Measurements from ENCODE around the gene FAM114A1. TPM values are rescaled to one million over a fixed set of nuclear protein-coding genes. Genes with fewer than 3 reads are reported as not detected.

FAM114A1 gene
- total and polyA plus RNA-seq, 2 of the 8 experiments (the other 6 are each of a cell fraction or from before 2014, with no cell fraction given), result 9.5 to 12.0 TPM

DNA sequence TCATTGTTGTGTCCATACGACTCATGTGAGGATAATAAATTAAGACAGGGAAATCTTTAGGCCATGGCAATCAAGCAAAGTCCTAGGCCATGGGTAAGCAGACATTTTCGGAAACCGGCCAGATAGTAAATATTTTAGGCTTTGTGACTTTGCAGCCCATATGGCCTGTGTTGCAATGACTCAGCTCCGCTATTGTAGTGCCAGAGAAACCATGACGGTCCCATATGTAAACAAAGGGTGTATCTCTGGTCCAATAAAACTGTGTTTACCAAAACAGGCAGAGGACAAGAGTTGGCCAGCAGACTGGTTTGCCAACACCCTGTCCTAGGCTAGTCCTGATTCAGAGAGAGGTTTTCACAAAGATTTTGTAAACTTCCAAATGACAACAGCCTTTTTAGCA lies 5.0 kb downstream of the FAM114A1 start (continued):
- TF ChIP-seq, protein P1, sequence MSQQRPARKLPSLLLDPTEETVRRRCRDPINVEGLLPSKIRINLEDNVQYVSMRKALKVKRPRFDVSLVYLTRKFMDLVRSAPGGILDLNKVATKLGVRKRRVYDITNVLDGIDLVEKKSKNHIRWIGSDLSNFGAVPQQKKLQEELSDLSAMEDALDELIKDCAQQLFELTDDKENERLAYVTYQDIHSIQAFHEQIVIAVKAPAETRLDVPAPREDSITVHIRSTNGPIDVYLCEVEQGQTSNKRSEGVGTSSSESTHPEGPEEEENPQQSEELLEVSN (IDR thresholded peaks at IDR 0.05), result no peak
- TF ChIP-seq CREB1 (IDR thresholded peaks at IDR 0.05), result no peak
- no peak for TF ChIP-seq SP2 (IDR thresholded peaks at IDR 0.05; ENCODE audit: low read length)

Measured in H1 (cell line).